ES-I3 (cell line): ENCODE results near the gene ASPHD2.

Experiments
- H3K36me3 ChIP-seq: 2 replicates; pipeline ENCODE4 v1.6.1; 2013; ENCODE audit warnings: mild to moderate bottlenecking, low read length, control low read depth, moderate library complexity; ENCODE audit not compliant: insufficient read depth
- H3K4me1 ChIP-seq: 2 replicates; pipeline ENCODE4 v1.6.1; 2013; ENCODE audit warnings: mild to moderate bottlenecking, control low read depth, low read length; ENCODE audit not compliant: insufficient read depth
- H3K9ac ChIP-seq: 2 replicates; pipeline ENCODE4 v1.6.1; 2013; ENCODE audit warnings: low read depth, mild to moderate bottlenecking, low read length, moderate library complexity
- H3K9me3 ChIP-seq: 2 replicates; pipeline ENCODE4 v1.6.1; 2013; ENCODE audit warnings: mild to moderate bottlenecking, low read length, moderate library complexity; ENCODE audit not compliant: control insufficient read depth, insufficient read depth

ASPHD2 gene

GRCh38 chr22:26428515-26429457, at the start of gene ASPHD2:
TSS of gene ASPHD2 (plus strand) at chr22:26429260. CDS start at chr22:26433616, 4,356 bp downstream.
- Histone ChIP-seq H3K9me3 (no peaks in the 10 kb centered on the region), H3K9ac (peak within 1 kb of the TSS; percentile 92), H3K4me1 (peaks cover 12% of the 10 kb centered on the region), H3K36me3 (no peaks in the 10 kb centered on the region)

GRCh38 chr22:26380072-26380830, 48.8 kb upstream of the ASPHD2 start:
- H3K4me1 ChIP-seq, result peaks cover 2% of the 10 kb centered on the region; the same call in 1 of the 2 replicates
- no peak overlapping the region for H3K9ac ChIP-seq
- H3K36me3 ChIP-seq, result no peaks in the 10 kb centered on the region
- H3K9me3 ChIP-seq, result no peaks in the 10 kb centered on the region

GRCh38 chr22:26382782-26383181, 46.3 kb upstream of the ASPHD2 start:
- H3K4me1 ChIP-seq, result no peaks in the 10 kb centered on the region; the same call in 1 of the 2 replicates
- H3K36me3 ChIP-seq, result no peaks in the 10 kb centered on the region
- no peaks in the 10 kb centered on the region for H3K9me3 ChIP-seq
- H3K9ac ChIP-seq, result no peak overlapping the region

GRCh38 chr22:26383968-26384556, 45.0 kb upstream of the ASPHD2 start:
- no peak overlapping the region for H3K9ac ChIP-seq
- no peaks in the 10 kb centered on the region; the same call in 1 of the 2 replicates for H3K4me1 ChIP-seq
- H3K36me3 ChIP-seq, result no peaks in the 10 kb centered on the region
- H3K9me3 ChIP-seq, result no peaks in the 10 kb centered on the region

- no peak overlapping the region for H3K9ac ChIP-seq
Observed at GRCh38 chr22:26385164-26385563, 43.9 kb upstream of the ASPHD2 start.

GRCh38 chr22:26389125-26389524, 39.9 kb upstream of the ASPHD2 start:
- H3K36me3 ChIP-seq, result no peaks in the 10 kb centered on the region
- no peak overlapping the region for H3K9ac ChIP-seq
- H3K9me3 ChIP-seq, result no peaks in the 10 kb centered on the region
- no peaks in the 10 kb centered on the region; the same call in 1 of the 2 replicates for H3K4me1 ChIP-seq

More at GRCh38 chr22:26385164-26385563, 43.9 kb upstream of the ASPHD2 start:
- H3K9me3 ChIP-seq, result no peaks in the 10 kb centered on the region
- no peaks in the 10 kb centered on the region; the same call in 1 of the 2 replicates for H3K4me1 ChIP-seq
- H3K36me3 ChIP-seq, result no peaks in the 10 kb centered on the region

GRCh38 chr22:26391091-26391490, 38.0 kb upstream of the ASPHD2 start:
- no peak overlapping the region for H3K9ac ChIP-seq
- no peaks in the 10 kb centered on the region for H3K9me3 ChIP-seq
- no peaks in the 10 kb centered on the region for H3K36me3 ChIP-seq
- peaks cover 3% of the 10 kb centered on the region for H3K4me1 ChIP-seq

GRCh38 chr22:26391623-26392022, 37.4 kb upstream of the ASPHD2 start:
- no peak overlapping the region for H3K9ac ChIP-seq
- peaks cover 3% of the 10 kb centered on the region for H3K4me1 ChIP-seq
- H3K9me3 ChIP-seq, result no peaks in the 10 kb centered on the region
- no peaks in the 10 kb centered on the region for H3K36me3 ChIP-seq

- no peak overlapping the region for H3K9ac ChIP-seq
- H3K4me1 ChIP-seq, result peaks cover 3% of the 10 kb centered on the region
- no peaks in the 10 kb centered on the region for H3K9me3 ChIP-seq
- H3K36me3 ChIP-seq, result no peaks in the 10 kb centered on the region
Observed at GRCh38 chr22:26393929-26394328, 35.1 kb upstream of the ASPHD2 start.

- no peaks in the 10 kb centered on the region for H3K36me3 ChIP-seq
- peaks cover 3% of the 10 kb centered on the region for H3K4me1 ChIP-seq
- H3K9me3 ChIP-seq, result no peaks in the 10 kb centered on the region
- H3K9ac ChIP-seq, result no peak overlapping the region
Observed at GRCh38 chr22:26394777-26395176, 34.3 kb upstream of the ASPHD2 start.

- Histone ChIP-seq H3K36me3 (no peaks in the 10 kb centered on the region), H3K9me3 (no peaks in the 10 kb centered on the region), H3K4me1 (peaks cover 3% of the 10 kb centered on the region), H3K9ac (no peak overlapping the region)
Observed at GRCh38 chr22:26395926-26396325, 33.1 kb upstream of the ASPHD2 start.

- H3K9ac ChIP-seq, result no peak overlapping the region
- no peaks in the 10 kb centered on the region for H3K9me3 ChIP-seq
- H3K4me1 ChIP-seq, result peaks cover 3% of the 10 kb centered on the region
- no peaks in the 10 kb centered on the region for H3K36me3 ChIP-seq
Observed at GRCh38 chr22:26398741-26399153, 30.3 kb upstream of the ASPHD2 start.

GRCh38 chr22:26399289-26399688, 29.8 kb upstream of the ASPHD2 start:
- H3K4me1 ChIP-seq, result peaks cover 3% of the 10 kb centered on the region
- no peaks in the 10 kb centered on the region for H3K9me3 ChIP-seq
- H3K9ac ChIP-seq, result no peak overlapping the region
- no peaks in the 10 kb centered on the region for H3K36me3 ChIP-seq

GRCh38 chr22:26401726-26402125, 27.3 kb upstream of the ASPHD2 start:
- Histone ChIP-seq H3K9me3 (no peaks in the 10 kb centered on the region), H3K9ac (no peak overlapping the region), H3K36me3 (no peaks in the 10 kb centered on the region), H3K4me1 (peaks cover 6% of the 10 kb centered on the region; the same call in 1 of the 2 replicates)
